ENCODE measurements around the gene CDS2.

GRCh38 chr20:5180421-5180820, 53.6 kb downstream of the CDS2 start:
- TF ChIP-seq CTCF (IDR thresholded peaks at IDR 0.05): no peak
- TF ChIP-seq POLR2A (IDR thresholded peaks at IDR 0.05): no peak
- TF ChIP-seq EP300 (IDR thresholded peaks at IDR 0.05): no peak

Measured in ovary (tissue), 3 donors.